ENCODE data around the gene TEX10. TPM values are rescaled to one million over a fixed set of nuclear protein-coding genes. Genes with fewer than 3 reads are reported as not detected.
"Not testable (repeated sequence)": the region's sequence is repeated elsewhere in the genome, so short reads cannot be mapped to it uniquely, and the experiment has no call there.

TEX10 gene
- 29.4 and 32.7 TPM in 2 replicates for total RNA-seq (2014; rRNA removed; shearing (Covaris generic))

- DNase-seq (ENCODE audit: low spot score), result peak; percentile 77
Observed at GRCh38 chr9:100352727-100353505, at the start of gene TEX10. TSS of gene TEX10 (minus strand) at chr9:100352942. CDS start at chr9:100349363, 3,579 bp downstream.

GRCh38 chr9:100401042-100401441, 48.3 kb upstream of the TEX10 start:
- DNase-seq (ENCODE audit: low spot score), result no peak

- no peak for DNase-seq (ENCODE audit: low spot score)
Observed at GRCh38 chr9:100397529-100398266, 45.0 kb upstream of the TEX10 start.

GRCh38 chr9:100396769-100397168, 44.0 kb upstream of the TEX10 start:
- DNase-seq (ENCODE audit: low spot score), result no peak

- DNase-seq (ENCODE audit: low spot score), result no peak
Observed at GRCh38 chr9:100394816-100395215, 42.1 kb upstream of the TEX10 start.

GRCh38 chr9:100394032-100394695, 41.4 kb upstream of the TEX10 start:
- DNase-seq (ENCODE audit: low spot score), result no peak

GRCh38 chr9:100392989-100393388, 40.2 kb upstream of the TEX10 start:
- not testable (repeated sequence) for DNase-seq (ENCODE audit: low spot score)

GRCh38 chr9:100379862-100380261, 27.1 kb upstream of the TEX10 start:
- DNase-seq (ENCODE audit: low spot score), result peak; percentile 12

GRCh38 chr9:100377015-100377414, 24.3 kb upstream of the TEX10 start:
- no peak for DNase-seq (ENCODE audit: low spot score)

GRCh38 chr9:100375658-100376057, 22.9 kb upstream of the TEX10 start:
- DNase-seq (ENCODE audit: low spot score), result no peak

GRCh38 chr9:100372648-100373047, 19.9 kb upstream of the TEX10 start:
- no peak for DNase-seq (ENCODE audit: low spot score)

- no peak for DNase-seq (ENCODE audit: low spot score)
Observed at GRCh38 chr9:100370064-100370723, 17.5 kb upstream of the TEX10 start.

- no peak for DNase-seq (ENCODE audit: low spot score)
Observed at GRCh38 chr9:100368672-100369071, 15.9 kb upstream of the TEX10 start.

GRCh38 chr9:100366121-100366520, 13.4 kb upstream of the TEX10 start:
- DNase-seq (ENCODE audit: low spot score), result no peak

GRCh38 chr9:100364013-100364412, 11.3 kb upstream of the TEX10 start:
- no peak for DNase-seq (ENCODE audit: low spot score)

GRCh38 chr9:100359057-100359456, 6.3 kb upstream of the TEX10 start:
- no peak for DNase-seq (ENCODE audit: low spot score)

GRCh38 chr9:100357501-100357900, 4.8 kb upstream of the TEX10 start:
- no peak for DNase-seq (ENCODE audit: low spot score)

- DNase-seq (ENCODE audit: low spot score), result no peak
Observed at GRCh38 chr9:100355561-100355960, 2.8 kb upstream of the TEX10 start.

GRCh38 chr9:100354121-100354800, 1.5 kb upstream of the TEX10 start:
- no peak for DNase-seq (ENCODE audit: low spot score)

GRCh38 chr9:100352201-100352726, 478 bp downstream of the TEX10 start:
- DNase-seq (ENCODE audit: low spot score), result no peak

GRCh38 chr9:100351508-100351907, 1.2 kb downstream of the TEX10 start:
- no peak for DNase-seq (ENCODE audit: low spot score)

All from H4 (cell line).